GM18505 (cell line): ENCODE data around the gene TSPAN3.
A peak's percentile ranks its signal among the peaks of the same experiment; 100 is the strongest.

Source experiments
- ATAC-seq: cut with Tn5 transposase; IDR thresholded peaks from one replicate; pipeline ENCODE4 v1.9.1; 2021; ENCODE audit not compliant: unreplicated experiment
- POLR2A ChIP-seq: IDR thresholded peaks from 4 replicates; pipeline ENCODE4 v1.6.1; 2011; ENCODE audit warnings: borderline replicate concordance; ENCODE audit not compliant: insufficient read depth, insufficient read length; ENCODE audit errors: extremely low read depth

TSPAN3 gene

DNA sequence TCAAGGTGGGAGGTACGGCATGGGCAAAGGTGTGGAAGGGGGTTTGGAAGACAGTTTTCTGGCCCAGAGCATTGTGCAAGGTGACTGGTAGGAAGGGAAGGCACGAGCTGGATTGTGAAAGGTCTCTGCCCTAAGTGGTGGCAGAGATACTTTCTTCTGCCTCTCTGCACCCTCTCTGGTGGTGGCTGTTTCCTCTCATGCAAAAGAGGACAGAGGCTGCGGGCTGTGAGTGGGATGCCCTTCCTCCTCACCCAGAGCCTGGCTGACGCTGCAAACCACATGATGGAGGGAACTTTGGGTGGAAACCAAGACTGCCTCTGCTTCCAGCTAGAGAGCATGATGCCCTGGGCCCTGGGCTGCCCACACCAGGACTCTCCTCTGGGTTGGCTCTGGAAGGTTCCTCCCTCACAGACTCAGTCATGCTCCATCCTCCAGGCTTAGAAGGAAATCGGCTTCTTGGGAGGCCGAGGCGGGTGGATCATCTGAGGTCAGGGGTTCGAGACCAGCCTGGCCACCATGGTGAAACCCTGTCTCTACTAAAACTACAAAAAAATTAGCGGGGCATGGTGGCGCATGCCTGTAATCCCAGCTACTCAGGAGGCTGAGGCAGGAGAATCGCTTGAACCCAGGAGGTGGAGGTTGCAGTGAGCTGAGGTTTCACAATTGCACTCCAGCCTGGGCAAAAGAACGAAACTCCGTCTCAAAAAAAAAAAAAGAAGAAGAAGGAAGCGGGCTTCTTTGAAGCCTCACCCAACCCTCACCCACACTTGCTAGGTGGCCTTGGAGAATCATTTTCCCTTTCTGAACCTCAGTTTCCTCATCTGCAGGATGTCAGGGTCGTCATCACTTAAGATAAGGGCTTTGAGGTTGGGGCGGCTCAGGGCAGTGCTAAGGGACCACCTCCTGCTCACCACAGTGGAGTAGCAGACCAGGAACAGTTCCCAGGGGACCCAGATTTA lies 67.7 kb downstream of the TSPAN3 start:
- peak; percentile 16 for TF ChIP-seq POLR2A
- peak; percentile 66 for ATAC-seq

DNA sequence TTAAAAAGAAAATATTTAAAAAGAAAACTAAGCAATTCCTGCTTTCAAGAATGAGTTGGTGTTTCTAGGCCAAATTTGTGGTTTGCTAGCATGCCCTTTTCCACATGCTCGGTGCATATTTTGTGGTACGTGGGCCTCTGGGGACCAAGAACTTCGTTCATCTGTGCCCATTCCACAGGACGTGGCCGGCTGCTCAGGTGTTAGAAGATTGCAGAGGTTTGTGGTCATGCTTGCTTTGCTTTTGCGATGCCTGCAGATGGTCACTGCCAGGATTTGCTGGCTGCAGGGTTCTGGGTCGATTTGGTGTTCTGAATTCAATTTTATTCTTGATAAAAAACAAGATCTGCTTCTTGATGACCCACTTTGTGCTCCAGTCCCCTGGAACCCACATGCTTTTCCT lies 68.5 kb downstream of the TSPAN3 start:
- TF ChIP-seq POLR2A: no peak
- no peak for ATAC-seq

DNA sequence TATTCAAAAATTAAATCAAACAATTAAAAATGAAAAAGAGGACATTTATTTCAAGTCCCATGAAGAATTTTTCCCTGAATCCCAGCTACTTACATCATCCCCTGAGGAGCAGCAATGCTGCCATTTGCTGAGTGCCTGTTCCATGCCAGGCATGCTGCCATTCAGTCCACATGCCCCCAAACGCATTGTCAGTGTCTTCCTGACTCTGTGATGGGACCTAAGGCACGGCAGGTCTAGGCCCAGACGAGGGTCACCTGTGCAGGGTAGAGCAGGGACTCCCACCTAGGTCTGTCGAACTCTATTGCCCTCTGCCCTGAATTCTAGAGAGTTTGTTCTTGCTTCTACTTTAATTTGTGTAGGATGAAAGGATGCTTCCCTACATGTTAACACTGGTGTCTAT lies 68.9 kb downstream of the TSPAN3 start:
- ATAC-seq: no peak

DNA sequence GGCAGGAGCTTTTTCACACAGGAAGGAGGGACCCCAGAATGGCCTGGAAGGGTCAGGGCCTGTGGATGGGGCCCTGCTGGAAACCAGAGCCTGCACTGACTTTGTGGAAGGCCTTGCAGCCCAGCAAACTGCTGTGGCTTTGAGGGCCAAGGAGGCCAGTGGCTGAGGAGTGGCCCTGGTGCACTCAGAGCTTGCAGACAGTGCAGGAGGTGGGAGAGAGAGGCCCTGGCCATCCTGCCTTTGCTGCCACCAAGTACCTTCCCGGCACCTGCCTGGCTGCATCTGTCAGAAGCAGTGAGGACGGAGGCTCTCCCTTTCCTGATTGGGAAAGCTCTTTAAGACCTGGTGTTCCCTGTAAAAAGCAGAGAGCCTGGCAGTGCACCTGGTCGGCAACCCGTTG lies 69.6 kb downstream of the TSPAN3 start:
- ATAC-seq: no peak
- no peak for TF ChIP-seq POLR2A

More for the DNA sequence above, 68.9 kb downstream of the TSPAN3 start:
- no peak for TF ChIP-seq POLR2A

DNA sequence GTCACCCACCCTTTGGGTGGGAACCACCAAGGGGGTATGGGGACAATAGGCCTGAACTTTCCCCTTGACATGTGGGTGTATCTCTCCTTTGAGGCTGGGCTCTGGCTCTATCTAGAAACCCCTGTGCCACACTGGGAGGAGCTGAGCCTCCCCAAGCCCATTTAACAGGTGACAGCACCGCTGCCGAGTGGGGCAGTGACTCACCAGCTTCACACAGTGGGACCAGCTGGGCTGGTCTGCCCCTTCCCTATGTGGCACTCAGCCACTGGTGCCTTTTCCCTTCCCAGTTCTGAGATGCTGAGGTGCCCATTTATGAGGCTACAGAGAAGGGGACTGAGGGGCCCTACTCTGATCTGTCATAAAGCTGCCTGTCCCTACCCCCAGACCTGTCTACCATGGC lies 70.9 kb downstream of the TSPAN3 start:
- no peak for ATAC-seq
- TF ChIP-seq POLR2A: no peak

DNA sequence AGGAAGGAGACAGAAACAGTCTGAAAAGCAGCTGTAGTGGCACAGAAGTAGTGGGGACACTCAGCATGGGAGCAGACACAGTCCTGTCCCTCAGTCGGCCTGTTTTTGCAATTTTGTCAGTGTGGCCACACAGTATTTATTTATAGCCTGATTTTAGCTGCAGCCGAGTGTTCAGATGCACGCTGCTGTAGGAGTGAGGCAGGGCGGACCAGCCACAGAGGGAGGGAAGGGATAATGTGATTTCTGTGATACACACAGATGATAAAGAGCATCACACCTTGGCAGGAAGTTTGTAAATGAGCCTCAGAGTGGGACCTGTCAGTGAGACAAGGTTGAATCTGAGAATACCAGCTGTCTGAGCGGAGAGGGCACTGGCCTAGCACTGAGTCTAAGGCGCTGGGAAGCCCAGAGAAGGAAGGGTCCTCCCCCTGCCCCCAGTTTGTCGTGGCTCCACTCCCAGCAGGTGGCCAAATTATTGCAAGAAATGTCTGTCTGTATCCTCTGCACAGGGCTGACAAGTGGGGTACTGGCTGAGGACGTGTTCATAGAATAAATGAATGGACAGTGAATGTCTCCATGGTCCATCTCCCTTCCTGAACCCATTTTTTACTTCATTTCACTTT lies 72.1 kb downstream of the TSPAN3 start:
- no peak for ATAC-seq
- TF ChIP-seq POLR2A: no peak

DNA sequence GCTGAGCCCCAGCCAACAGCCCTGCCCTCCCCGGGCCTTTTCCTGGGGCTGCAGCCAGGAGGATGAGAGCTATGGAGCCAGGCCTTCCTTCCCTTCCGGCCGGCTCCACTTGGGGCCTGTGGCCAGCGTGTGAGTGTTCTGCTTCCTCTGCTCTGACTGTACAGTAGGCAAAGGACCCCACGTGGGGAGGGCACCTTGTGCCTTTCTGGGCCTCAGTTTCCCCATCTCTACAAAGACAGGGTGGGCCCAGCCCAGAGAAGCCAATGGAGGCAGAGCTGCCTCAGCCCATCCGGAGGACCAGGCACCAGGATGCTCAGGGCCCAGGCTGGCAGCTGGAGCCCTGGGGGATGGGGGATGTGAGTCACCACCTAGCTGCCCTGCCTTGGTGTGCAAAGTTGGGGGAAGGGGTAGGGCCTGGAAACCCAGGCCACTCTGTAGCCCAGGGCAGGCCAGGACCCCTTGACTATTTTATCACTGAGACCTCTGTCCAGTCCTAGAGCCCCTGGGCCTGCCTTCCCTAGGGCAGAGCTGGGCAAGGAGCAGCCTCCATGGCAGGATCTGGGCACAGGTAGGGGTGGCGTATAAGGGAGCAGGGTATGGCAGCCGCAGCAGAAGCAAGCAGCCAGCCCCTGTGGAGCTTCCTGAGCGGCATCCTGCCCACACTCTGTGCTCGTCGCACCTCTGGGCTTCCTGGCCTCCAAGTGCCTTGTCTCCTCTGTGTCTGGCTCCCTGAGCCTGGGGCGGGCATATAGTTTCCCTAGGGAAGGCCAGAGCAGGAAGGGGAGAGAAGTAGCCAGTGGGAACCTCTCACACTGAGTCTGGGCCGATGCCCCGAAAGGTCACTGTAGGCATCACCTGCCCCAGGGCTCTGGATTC lies 74.1 kb downstream of the TSPAN3 start:
- no peak for ATAC-seq
- TF ChIP-seq POLR2A: no peak

DNA sequence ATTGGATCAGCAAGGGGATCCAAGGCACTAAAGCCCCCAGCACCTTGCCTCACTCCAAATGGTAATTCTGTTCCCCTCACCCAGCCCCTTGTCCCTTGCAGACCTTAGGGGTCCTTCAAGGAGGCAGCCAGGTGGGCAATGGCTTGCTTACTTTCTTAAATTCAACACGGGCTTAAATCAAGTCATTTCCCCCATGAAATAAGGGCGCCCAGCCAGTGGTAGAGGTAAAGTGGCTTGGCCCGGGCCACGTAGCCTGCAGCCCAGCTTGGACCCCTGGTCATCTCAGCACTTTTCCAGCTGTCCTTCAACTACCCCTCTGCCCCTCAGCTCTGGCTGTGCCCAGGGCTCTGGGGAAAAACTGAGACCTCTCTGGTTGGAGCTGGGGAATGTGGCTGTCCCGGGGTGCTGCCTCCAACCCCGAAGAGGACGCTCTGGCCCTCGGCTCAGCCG lies 74.8 kb downstream of the TSPAN3 start:
- ATAC-seq: no peak
- no peak for TF ChIP-seq POLR2A

DNA sequence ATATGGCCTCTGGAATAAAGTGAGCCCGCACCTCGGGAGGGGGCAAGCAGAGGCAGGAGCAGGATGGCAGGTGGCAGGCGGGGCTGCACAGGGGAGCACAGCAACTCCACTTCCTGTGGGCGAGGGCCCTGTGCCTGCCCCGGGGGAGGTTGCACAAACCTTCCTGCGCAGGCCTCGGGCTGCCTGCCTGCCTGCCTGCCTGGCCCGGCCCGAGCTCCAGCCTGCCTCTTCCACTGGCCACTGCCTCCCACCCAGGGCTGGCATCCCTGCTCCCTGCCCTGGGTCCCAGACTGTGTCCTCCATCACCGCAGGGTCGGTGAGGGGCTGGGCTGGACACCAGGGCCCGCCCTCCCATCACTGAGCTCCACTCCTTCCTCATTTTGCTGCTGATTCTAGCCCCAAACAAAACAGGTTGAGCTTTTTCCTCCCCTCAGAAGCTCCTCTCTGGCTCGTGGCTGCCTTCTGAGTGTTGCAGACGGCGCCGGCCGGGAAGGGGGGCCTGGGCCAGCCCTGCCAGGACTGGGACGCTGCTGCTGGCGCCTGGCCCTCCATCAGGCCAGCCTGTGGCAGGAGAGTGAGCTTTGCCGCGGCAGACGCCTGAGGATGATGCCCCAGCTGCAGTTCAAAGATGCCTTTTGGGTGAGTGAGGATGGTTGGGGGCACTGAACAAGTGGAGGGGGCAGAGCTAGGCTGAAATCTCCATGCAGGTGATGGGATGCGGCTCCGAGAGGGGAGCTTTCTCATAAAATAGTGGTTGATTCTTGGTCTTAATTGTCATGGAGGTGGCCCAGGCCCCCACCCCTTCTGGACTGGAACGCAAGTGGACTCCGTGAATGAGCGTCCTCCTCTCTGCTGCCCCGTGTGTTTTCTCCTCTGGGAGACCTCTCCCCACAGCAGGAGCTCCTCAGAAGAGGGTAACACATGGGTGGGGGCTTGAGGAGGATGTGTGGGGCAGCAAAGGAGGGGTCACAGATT lies 75.7 kb downstream of the TSPAN3 start, which contains the start of gene PSTPIP1:
Gene PSTPIP1 (plus strand): TSS at position 156 of the 975 bp plus-strand sequence. CDS start 448 bp downstream, at position 604.
- ATAC-seq: peak; percentile 43
- peak; percentile 64 for TF ChIP-seq POLR2A

DNA sequence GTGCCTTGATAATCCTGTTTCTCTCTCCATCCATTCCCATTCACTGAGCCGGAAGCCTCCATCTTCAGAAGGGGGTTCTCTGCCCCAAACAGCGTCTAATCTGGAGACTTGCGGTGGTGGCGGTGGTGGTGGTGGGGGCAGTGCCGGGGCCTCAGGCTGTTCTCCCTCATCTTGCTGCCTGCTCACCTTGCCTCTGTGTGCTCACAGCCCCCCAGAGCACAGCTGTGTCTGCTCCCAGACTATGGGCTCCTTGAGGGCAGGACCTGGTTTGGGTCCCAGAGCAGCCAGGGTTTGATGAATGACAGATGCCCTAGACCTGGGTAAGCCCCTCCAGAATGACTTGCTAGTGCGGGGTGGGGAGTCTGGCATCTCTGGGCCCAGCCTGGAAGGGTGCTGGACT lies 76.4 kb downstream of the TSPAN3 start:
- no peak for ATAC-seq
- no peak for TF ChIP-seq POLR2A

DNA sequence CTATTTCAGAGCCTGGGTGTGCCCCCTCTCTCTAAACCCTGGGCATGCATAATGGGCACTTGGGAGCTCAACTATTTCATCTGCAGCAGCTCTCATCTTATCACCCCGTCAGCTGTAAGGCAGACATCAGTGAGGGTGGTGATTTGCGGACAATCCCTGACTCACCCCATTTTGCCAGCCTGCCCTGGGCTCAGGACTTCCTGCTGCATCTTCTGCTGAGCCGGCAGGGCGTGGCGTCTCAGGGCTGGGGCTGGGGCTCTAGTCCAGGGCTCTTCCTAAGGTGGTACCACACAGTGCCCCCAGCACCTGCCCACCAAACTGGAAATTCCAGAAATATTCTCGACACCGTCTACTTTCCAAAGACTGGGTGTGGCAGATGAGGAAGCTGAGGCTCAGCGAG lies 76.9 kb downstream of the TSPAN3 start:
- TF ChIP-seq POLR2A: no peak
- ATAC-seq: no peak

DNA sequence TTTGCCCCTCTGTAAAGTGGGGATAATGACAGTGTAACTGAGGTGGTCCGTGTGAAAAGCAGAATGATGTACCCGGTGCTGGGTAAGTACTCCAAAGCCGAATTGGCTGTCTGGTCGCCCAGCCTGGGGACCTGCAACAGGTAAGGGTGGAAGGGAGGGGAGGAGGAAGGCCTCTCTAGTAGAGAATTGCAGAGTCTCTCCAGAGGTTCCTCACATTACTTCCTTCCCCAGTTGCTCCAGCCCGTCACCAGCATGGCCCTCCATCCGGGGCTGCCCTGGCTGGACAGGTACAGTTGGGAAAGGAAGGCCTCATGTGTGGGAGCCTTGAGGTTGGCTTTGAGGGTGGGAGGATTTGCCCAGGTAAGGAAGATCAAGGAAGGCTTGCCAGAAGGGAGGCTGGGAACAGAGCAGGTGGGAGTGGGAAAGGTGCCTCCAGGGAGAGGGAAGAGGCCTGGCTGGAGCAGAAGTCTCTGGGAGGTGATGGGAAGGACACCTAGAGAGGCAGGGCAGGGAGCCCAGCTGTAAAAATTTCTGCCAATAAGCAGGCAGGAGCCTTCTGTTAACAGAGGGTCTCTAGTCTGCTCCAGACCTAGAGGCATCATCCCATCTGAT lies 77.7 kb downstream of the TSPAN3 start:
- ATAC-seq: no peak
- TF ChIP-seq POLR2A: no peak
